GM21825 (cell line): ENCODE data around the gene GRAMD2B.

Source experiments
- ATAC-seq: cut with Tn5 transposase; IDR thresholded peaks from one replicate; pipeline ENCODE4 v1.9.1; 2021; ENCODE audit warnings: mild to moderate bottlenecking, moderate library complexity; ENCODE audit not compliant: unreplicated experiment

Gene GRAMD2B

DNA sequence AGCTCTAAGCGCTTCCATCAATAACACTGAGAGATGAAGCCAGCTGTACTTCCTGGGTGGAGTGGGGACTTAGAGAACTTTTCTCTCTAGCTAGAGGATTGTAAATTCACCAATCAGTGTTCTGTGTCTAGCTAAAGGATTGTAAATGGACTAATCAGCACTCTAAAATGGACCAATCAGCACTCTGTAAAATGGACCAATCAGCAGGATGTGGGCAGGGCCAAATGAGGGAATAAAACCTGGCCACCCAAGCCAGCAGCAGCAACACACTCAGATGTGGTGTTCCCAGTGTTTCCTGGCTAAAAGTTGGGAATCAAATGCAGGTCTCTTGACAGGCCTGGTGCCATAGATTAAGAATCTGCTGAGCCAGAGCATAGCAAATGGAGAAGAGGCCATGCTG, 111.3 kb downstream of the GRAMD2B start:
- ATAC-seq = no peak

- ATAC-seq = no peak
Observed at GRCh38 chr5:126535856-126536545, 112.8 kb downstream of the GRAMD2B start.

GRCh38 chr5:126536874-126537273, 113.7 kb downstream of the GRAMD2B start:
- no peak for ATAC-seq

DNA sequence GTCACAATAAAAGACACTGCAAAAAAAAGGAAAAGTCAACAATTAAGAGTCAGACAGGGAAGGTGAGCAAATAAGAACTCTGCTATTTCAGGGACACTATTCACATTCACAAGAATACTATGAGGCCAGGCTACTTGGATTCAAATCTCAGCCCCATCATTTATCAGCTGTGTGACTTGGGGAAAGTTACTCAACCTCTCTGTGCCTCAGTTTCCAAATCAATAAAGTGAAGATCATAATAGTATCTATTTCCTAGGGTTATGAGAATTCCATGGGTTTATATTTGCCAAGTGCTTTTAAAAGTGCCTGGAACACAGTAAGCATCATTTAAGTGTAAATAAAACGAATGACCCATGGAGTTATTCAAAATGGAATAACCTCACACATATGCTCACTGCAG, 115.4 kb downstream of the GRAMD2B start:
- ATAC-seq = no peak

DNA sequence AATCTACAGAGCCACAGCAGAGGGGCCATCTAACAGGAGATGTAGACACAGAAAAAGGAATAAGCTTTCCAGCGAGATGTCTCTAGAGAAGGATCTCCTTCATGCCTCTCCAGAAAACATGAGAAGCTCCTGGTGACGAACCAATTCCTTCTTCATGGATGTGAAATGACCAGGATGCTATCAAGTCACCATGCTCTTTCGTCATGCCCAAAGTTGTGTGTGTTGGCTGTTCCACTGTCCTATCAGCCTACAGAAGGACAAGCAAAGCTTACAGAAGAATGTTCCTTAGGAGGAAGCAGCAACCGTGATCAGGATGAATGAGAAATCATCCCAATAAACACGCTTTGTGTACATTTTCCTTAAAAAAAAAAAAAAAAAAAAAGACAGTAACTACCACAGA, 117.4 kb downstream of the GRAMD2B start:
- ATAC-seq = no peak

DNA sequence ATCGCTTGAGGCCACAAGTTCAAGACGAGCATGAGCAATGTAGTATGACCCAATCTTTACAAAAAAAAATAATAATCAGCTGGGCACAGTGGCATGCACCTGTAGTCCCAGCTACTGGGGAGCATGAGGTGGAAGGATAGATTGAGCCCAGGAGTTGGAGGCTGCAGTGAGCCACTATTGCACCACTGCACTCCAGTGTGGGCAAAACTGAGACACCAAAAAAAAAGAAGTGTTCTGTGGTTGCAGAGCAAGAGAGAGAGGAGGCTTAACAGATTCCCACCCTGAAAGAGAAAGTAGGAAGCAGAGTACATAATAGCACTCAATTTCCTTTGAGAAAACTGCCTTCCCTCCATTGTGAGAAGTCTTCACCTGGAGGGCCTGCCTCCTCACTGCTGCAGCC, 119.2 kb downstream of the GRAMD2B start:
- ATAC-seq = no peak

DNA sequence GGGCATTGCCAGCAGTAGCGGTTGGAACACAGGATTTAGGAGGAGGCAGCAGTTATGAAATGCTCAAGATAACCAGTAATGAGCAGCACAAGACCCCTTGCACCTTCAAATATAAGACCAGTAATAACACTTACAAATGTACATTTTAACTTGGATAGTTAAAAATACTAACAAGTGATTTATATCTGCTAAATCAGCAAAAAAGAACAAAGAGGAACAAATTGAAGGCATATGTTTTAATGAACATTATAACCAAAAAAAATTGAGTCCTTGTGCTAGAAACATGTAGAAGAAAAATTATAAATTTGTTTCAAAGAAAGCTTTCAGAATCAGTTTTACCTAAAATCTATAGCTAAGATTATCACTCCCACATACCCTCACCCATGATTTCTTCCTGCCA, 119.8 kb downstream of the GRAMD2B start:
- ATAC-seq = no peak

DNA sequence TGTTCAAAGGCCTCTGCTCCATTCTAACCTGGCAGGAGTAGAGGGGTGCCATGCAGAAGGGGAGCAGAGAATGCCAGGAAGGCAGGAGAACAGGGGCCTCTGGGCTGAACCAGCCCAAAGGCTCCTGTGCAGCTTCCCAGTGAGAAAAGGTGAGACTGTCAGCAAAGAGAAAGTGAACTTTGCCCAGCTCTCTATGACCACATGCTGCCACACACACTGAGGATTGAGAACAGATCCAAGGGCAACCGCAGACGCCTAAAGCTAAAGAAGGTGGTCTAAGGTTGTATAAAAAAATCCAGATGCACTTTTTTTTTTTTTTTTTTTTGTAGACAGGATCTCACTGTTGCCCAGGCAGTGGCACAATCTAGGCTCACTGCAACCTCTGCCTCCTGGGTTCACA, 120.5 kb downstream of the GRAMD2B start:
- no peak for ATAC-seq
